ENCODE data around the gene CELF6. TPM values are rescaled to one million over a fixed set of nuclear protein-coding genes. Genes with fewer than 3 reads are reported as not detected.

The CELF6 gene
- polyA plus RNA-seq, 3 donors: 2.9 TPM; not detected in 2

DNA sequence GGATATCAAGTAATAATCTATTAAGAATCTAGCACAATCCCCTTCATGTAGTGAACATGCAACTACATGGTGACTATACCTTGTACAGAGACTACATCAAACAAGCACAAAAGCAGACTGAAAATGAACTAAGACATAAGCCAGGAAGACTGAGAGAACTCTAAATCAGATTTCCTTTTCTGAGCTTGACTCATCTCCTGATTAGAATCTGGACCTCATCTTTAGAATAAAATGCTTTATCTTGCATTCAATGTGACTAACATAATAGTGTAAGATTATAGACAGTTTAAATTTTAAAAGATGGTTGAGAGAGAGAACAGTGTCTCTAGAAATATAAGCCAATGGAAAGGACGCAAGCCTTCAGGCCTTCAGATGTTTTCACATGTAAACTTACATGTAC is 71.4 kb downstream of the CELF6 start:
- peaks cover 0 to 3% (median 0%) of the 10 kb centered on the region in 3 donors for H3K27me3 Mint-ChIP-seq (ENCODE audit: low read depth in 3 of 3)
- Histone ChIP-seq H3K4me1 (ENCODE audit: control insufficient read depth in 1 of 2, insufficient read depth in 2 of 2, low read length in 2 of 2) (peaks cover 9 to 13% of the 10 kb centered on the region in 2 donors), H3K36me3 (replicated peaks in 1 of 2; ENCODE audit: control insufficient read depth in 1 of 2, insufficient read depth in 2 of 2, low read length in 2 of 2) (peaks cover 56 to 76% of the 10 kb centered on the region in 2 donors), H4K20me1 (ENCODE audit: insufficient read depth, low read length) (no peaks in the 10 kb centered on the region), H3K4me3 (replicated peaks in 1 of 3; ENCODE audit: low read depth in 2 of 3, low read length in 3 of 3) (no peak overlapping the region), H3K27me3 (ENCODE audit: control insufficient read depth in 2 of 2, insufficient read depth in 2 of 2, low read length in 2 of 2) (no peaks in the 10 kb centered on the region), H3K27ac (ENCODE audit: low read depth in 1 of 2, low read length in 2 of 2) (peak overlapping the region in 1 of 2 donors; percentile 38), H3K79me2 (ENCODE audit: insufficient read depth, low read length) (no peaks in the 10 kb centered on the region), H3K9me3 (replicated peaks in 1 of 2; ENCODE audit: control insufficient read depth in 1 of 2, insufficient read depth in 1 of 2, low read length in 2 of 2) (no peaks in the 10 kb centered on the region), H2AFZ (ENCODE audit: insufficient read depth, low read depth, low read length, poor library complexity, severe bottlenecking) (no peak overlapping the region), H3K9ac (ENCODE audit: insufficient read depth, low read length, poor library complexity, severe bottlenecking) (no peak overlapping the region), H3K4me2 (replicated peaks; ENCODE audit: extremely low read depth, low read length, poor library complexity, severe bottlenecking) (no peak overlapping the region)
- intact Hi-C loops (cut with micrococcal nuclease): no loop called here
- TF ChIP-seq, protein P1, sequence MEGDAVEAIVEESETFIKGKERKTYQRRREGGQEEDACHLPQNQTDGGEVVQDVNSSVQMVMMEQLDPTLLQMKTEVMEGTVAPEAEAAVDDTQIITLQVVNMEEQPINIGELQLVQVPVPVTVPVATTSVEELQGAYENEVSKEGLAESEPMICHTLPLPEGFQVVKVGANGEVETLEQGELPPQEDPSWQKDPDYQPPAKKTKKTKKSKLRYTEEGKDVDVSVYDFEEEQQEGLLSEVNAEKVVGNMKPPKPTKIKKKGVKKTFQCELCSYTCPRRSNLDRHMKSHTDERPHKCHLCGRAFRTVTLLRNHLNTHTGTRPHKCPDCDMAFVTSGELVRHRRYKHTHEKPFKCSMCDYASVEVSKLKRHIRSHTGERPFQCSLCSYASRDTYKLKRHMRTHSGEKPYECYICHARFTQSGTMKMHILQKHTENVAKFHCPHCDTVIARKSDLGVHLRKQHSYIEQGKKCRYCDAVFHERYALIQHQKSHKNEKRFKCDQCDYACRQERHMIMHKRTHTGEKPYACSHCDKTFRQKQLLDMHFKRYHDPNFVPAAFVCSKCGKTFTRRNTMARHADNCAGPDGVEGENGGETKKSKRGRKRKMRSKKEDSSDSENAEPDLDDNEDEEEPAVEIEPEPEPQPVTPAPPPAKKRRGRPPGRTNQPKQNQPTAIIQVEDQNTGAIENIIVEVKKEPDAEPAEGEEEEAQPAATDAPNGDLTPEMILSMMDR (IDR thresholded peaks at IDR 0.05): no peak
- no CpG with 5 or more reads among the region's 1 CpG for WGBS (ENCODE audit: insufficient coverage)
- no peak for DNase-seq
- H3K9me3 Mint-ChIP-seq: no peaks in the 10 kb centered on the region
- H3K27ac Mint-ChIP-seq: peak overlapping the region in 1 of 7 donors; percentile 28
- H3K36me3 Mint-ChIP-seq: peaks cover 66 to 80% of the 10 kb centered on the region in 2 donors
- H3K4me1 Mint-ChIP-seq: peaks cover 11% of the 10 kb centered on the region
- H3K4me3 Mint-ChIP-seq: no peak overlapping the region

DNA sequence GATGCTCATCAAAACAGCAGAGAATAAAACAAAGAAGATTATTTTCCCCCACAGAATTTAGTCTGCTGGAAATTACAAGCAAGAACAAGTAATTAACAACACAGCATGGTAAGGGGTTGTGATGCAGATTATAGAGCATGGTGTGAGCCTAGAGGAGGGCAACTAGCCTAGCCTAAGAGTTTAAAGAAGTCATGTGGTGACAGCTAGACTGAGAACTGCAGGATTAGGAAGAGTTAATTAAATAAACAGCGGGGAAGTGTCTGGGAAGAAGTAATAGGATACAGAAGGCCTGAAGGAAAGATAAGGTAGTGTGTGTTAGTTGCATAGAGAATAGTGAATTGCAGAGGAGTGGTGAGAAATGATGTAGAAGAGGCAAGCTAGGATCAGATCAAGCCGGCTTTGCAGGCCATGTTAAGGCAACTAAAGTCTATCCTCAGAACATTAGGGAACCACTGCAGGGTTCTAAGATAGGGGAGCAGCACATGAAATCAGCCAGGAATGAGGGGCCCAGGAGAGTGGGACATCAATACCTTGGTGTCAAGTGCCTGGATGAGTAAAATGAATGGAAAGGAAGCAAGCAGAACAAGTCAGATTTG is 77.1 kb downstream of the CELF6 start:
- Histone ChIP-seq H3K79me2 (ENCODE audit: insufficient read depth, low read length) (peaks cover 5% of the 10 kb centered on the region), H3K4me1 (ENCODE audit: control insufficient read depth in 1 of 2, insufficient read depth in 2 of 2, low read length in 2 of 2) (peaks cover 3 to 9% of the 10 kb centered on the region in 2 donors), H3K4me3 (replicated peaks in 1 of 3; ENCODE audit: low read depth in 2 of 3, low read length in 3 of 3) (no peak overlapping the region), H3K27ac (ENCODE audit: low read depth in 1 of 2, low read length in 2 of 2) (no peak overlapping the region), H3K9me3 (replicated peaks in 1 of 2; ENCODE audit: control insufficient read depth in 1 of 2, insufficient read depth in 1 of 2, low read length in 2 of 2) (no peaks in the 10 kb centered on the region), H2AFZ (ENCODE audit: insufficient read depth, low read depth, low read length, poor library complexity, severe bottlenecking) (no peak overlapping the region), H3K4me2 (replicated peaks; ENCODE audit: extremely low read depth, low read length, poor library complexity, severe bottlenecking) (no peak overlapping the region), H3K27me3 (ENCODE audit: control insufficient read depth in 2 of 2, insufficient read depth in 2 of 2, low read length in 2 of 2) (no peaks in the 10 kb centered on the region), H3K9ac (ENCODE audit: insufficient read depth, low read length, poor library complexity, severe bottlenecking) (no peak overlapping the region), H3K36me3 (replicated peaks in 1 of 2; ENCODE audit: control insufficient read depth in 1 of 2, insufficient read depth in 2 of 2, low read length in 2 of 2) (peaks cover 44 to 57% of the 10 kb centered on the region in 2 donors), H4K20me1 (ENCODE audit: insufficient read depth, low read length) (no peaks in the 10 kb centered on the region)
- H3K9me3 Mint-ChIP-seq: no peaks in the 10 kb centered on the region
- no peaks in the 10 kb centered on the region for H3K27me3 Mint-ChIP-seq (ENCODE audit: low read depth in 3 of 3)
- intact Hi-C loops (cut with micrococcal nuclease): no loop called here
- H3K4me1 Mint-ChIP-seq: peaks cover 3% of the 10 kb centered on the region
- H3K4me3 Mint-ChIP-seq: no peak overlapping the region
- H3K36me3 Mint-ChIP-seq: peaks cover 56 to 68% of the 10 kb centered on the region in 2 donors
- TF ChIP-seq, protein P1 (IDR thresholded peaks at IDR 0.05): no peak
- no peak for DNase-seq
- H3K27ac Mint-ChIP-seq: peak overlapping the region in 2 of 7 donors; percentile 60 to 64
- 100% methylated on average over 1 of the region's 2 CpGs for WGBS (ENCODE audit: insufficient coverage)
